Activated naive CD4-positive, alpha-beta T cell treated with anti-CD3 and anti-CD28 coated beads, Interleukin-2, amount 10 ng/mL, durations not matched to agents 7 days and 5 days (primary cell): Measurements from ENCODE around the gene PTPRH.
"Not testable (repeated sequence)": the region's sequence is repeated elsewhere in the genome, so short reads cannot be mapped to it uniquely, and the experiment has no call there.

ENCODE experiments used
- CTCF ChIA-PET: fragments of 350-600 bp; sonication (Branson Sonifier 250); formaldehyde crosslinking; loops from one replicate; lab custom pipeline; 2021; ENCODE audit warnings: antibody characterized with exemption; lab: Charles Lee
- DNase-seq: peaks from one replicate; pipeline ENCODE4 v3.0.0-alpha.2; 2020
- H3K27ac Mint-ChIP-seq: one replicate; pipeline ENCODE4 v1.8.0; 2021; ENCODE audit warnings: mild to moderate bottlenecking, moderate library complexity, mixed read lengths
- H3K27me3 Mint-ChIP-seq: one replicate; pipeline ENCODE4 v1.8.0; 2021; ENCODE audit warnings: mild to moderate bottlenecking, mixed read lengths
- H3K36me3 Mint-ChIP-seq: one replicate; pipeline ENCODE4 v1.8.0; 2021; ENCODE audit warnings: mixed read lengths
- H3K4me1 Mint-ChIP-seq: one replicate; pipeline ENCODE4 v1.8.0; 2021; ENCODE audit warnings: mixed read lengths
- H3K4me3 Mint-ChIP-seq: one replicate; pipeline ENCODE4 v1.8.0; 2021; ENCODE audit warnings: mild to moderate bottlenecking, moderate library complexity, mixed read lengths
- H3K9me3 Mint-ChIP-seq: one replicate; pipeline ENCODE4 v1.8.0; 2021; ENCODE audit warnings: mixed read lengths

PTPRH gene

DNA sequence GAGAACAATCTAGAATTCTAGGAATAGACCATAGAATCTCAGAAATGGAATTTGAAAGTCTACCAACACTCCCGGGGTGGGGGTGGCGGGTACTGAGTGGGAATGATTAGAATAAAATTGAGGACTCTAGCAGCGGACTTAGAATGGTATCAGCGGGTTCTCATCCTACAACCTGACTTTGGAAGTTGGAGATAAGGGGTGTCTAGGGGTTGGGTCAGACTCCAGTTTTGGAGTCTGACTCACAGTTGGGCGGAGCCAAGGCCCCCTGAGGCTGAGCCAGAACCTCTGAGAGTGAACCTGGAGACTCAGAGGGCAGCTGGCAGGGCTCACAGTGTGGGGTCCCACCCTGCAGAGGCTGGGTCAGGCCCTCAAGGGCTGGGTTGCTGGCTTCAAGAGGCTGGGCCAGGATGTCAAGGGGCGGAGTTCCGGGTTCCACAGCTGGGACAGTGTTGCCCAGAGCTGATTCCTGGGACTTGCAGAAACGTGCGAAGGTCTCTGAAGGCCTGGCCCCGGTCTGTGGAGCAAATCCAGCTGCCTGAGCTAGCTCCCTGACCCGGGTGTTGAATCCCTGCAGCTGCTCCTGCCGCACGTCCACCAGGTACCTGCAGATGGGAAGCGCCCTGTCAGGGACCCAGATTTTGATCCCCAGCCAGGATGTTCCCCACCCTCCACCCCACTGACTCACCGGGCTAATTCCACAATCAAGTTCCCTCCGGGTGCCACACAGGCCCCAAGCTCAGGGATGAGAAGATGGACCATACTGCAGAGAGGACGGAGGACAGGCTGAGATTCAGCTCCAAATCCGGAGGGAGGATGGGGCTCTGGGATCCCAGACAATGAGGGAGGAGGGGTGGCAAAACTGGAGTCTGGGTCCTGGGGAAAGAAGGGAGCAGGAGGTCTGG lies 50.2 kb downstream of the PTPRH start:
- DNase-seq: no peak
- no peaks in the 10 kb centered on the region for H3K36me3 Mint-ChIP-seq
- peaks cover 77% of the 10 kb centered on the region for H3K27me3 Mint-ChIP-seq
- H3K4me3 Mint-ChIP-seq: no peak overlapping the region
- CTCF ChIA-PET: interaction anchor here (0.6 to 3.1 kb wide), 10 partner anchors 8 to 278 kb away, joined by 3 to 18 read pairs (median 6); no protein-coding TSS in a partner anchor
- peaks cover 3% of the 10 kb centered on the region for H3K9me3 Mint-ChIP-seq
- no peak overlapping the region for H3K27ac Mint-ChIP-seq
- H3K4me1 Mint-ChIP-seq: peaks cover 15% of the 10 kb centered on the region

DNA sequence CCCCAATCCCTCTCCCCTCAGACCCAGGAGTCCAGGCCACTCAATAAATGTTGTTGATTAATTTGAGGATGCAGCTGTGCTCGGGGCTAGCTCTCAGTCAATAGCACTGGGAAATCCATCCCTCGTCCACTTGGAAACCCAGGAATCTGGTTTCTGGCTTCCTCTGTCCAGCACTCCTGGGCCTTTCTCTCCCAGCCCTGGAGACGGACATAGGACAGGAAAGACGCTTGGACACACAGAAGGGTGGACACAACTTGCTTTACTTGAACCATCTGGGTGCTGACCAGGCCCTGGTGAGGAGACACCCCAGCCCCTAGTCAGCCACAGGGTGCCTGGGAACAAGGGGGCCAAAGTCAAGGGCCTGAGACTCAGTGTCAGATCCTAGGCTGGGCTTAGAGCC lies 50.9 kb downstream of the PTPRH start:
- Mint-ChIP-seq H3K27ac (no peak overlapping the region), H3K4me1 (peaks cover 21% of the 10 kb centered on the region), H3K36me3 (peaks cover 2% of the 10 kb centered on the region), H3K27me3 (peaks cover 75% of the 10 kb centered on the region), H3K4me3 (no peak overlapping the region), H3K9me3 (peaks cover 6% of the 10 kb centered on the region)
- DNase-seq: no peak
- CTCF ChIA-PET: interaction anchor here (2.6 to 3.1 kb wide), 3 partner anchors 11 to 18 kb away, joined by 13 to 18 read pairs (median 16); no protein-coding TSS in a partner anchor

DNA sequence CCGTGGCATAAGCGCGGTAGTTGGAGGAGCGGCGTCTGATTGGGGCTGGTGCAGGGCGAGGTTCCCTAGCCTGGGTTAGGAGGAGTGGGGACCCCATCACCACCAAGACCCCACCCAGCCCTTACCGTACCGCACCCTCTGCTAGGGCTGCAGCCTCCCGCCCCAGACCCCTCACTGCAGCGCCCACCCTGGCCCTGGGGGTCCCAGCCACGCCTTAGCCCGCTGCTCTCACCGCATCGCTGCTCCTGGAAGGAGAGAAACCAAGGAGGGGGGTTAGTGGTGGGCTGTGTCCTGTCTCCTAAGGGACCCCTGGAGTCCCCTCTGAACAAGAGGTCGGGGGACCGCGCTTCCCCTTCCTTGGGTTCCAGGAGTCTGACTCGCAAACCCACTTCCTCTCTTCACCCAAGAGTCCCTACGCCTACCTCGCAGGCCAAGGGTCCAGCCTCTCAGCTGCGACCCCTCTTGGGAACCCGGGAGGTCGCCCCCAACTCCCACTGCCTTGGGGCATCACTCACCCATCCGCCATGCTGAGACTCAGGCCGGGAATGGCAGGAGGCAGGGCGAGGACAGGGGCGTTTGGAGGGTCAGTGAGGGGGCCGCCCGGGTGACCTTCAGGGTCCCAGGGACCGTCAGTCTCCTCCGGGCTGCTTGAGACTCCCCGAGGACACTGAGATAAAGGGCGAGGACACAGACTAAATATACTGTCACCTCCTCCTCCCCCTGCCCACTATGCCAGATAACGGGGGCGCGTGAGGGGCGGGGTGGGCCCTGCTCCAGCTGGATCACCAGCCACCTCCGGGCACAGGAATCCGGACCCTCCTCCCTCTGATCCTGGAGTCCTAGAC lies 52.0 kb downstream of the PTPRH start, which contains the start of gene TNNI3:
Gene TNNI3, minus strand, starts transcription at position 669 of the 845 bp plus-strand sequence. Its CDS starts 143 bp downstream, at position 526.
- Mint-ChIP-seq H3K9me3 (peaks cover 7% of the 10 kb centered on the region), H3K4me1 (peaks cover 24% of the 10 kb centered on the region), H3K4me3 (no peak within 1 kb of the TSS), H3K36me3 (peaks cover 2% of the 10 kb centered on the region), H3K27me3 (peaks cover 70% of the 10 kb centered on the region), H3K27ac (no peak within 1 kb of the TSS)
- CTCF ChIA-PET: no interaction called here
- DNase-seq: no peak

DNA sequence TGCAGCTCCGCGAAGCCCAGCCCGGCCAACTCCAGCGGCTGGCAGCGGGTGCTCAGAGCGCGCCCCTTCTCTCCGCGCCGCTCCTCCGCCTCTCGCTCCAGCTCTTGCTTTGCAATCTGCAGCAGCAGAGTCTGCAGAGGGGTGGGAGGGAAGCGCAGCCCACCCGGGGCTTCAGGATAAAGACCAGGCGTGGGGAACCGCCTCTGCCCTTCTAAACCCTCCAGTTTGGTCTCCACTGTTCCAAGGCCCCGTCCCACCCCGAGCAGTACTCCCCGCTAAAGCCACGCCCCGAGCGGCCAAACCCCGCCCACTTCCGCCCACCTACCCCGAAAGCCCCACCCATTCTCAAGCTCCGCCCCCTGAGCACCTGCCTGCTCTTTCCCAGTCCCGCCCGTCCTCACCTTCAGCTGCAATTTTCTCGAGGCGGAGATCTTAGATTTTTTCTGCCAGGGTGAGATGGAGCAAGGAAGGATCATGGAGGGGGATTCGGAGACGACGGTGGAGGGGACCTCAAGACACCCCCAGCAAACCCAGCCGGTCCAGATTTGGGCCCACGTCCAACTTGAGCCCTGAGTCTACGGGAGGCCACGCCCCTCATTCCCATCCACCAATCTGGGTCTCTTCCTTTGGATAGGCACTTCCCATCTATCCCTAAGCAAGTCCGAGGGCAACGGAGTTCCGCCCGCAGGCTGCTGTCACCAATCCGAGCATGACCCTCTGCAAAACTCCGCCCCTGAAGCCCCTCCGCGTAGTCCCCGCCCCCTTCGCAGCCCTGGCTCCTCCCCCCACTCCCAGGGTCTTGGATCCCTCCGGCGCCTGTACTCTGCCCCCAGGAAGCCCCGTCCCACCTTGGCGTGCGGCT lies 52.9 kb downstream of the PTPRH start:
- CTCF ChIA-PET: interaction anchor here (1.0 kb wide), 1 partner anchor 15 kb away, joined by 5 read pairs; no protein-coding TSS in a partner anchor
- peaks cover 66% of the 10 kb centered on the region for H3K27me3 Mint-ChIP-seq

DNA sequence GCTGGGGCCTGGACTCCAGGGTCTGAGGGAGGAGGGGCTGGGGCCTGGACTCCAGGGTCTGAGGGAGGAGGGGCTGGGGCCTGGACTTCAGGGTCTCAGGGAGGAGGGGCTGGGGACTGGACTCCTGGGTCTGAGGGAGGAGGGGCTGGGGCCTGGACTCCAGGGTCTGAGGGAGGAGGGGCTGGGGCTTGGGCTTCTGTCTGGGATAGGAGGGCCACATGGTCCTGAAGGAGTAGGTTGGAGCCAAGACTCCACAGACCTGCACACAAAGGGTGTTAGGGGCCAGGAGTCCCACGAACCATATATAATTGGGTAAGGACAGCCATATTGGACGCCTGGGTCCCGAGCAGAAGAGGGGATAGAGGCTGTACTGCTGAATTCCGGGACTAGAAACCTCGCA lies 53.5 kb downstream of the PTPRH start:
- not testable (repeated sequence) for H3K27ac Mint-ChIP-seq, DNase-seq, H3K4me3 Mint-ChIP-seq, H3K36me3 Mint-ChIP-seq
- H3K27me3 Mint-ChIP-seq: peaks cover 63% of the 10 kb centered on the region
- peaks cover 30% of the 10 kb centered on the region for H3K4me1 Mint-ChIP-seq
- CTCF ChIA-PET: interaction anchor here (1.0 kb wide), 1 partner anchor 15 kb away, joined by 5 read pairs; no protein-coding TSS in a partner anchor
- H3K9me3 Mint-ChIP-seq: peaks cover 18% of the 10 kb centered on the region

More for the DNA sequence above, 52.9 kb downstream of the PTPRH start:
- Mint-ChIP-seq H3K9me3 (peaks cover 16% of the 10 kb centered on the region), H3K4me3 (no peak overlapping the region), H3K36me3 (peaks cover 2% of the 10 kb centered on the region), H3K27ac (no peak overlapping the region), H3K4me1 (peaks cover 30% of the 10 kb centered on the region)
- DNase-seq: peak; percentile 58

DNA sequence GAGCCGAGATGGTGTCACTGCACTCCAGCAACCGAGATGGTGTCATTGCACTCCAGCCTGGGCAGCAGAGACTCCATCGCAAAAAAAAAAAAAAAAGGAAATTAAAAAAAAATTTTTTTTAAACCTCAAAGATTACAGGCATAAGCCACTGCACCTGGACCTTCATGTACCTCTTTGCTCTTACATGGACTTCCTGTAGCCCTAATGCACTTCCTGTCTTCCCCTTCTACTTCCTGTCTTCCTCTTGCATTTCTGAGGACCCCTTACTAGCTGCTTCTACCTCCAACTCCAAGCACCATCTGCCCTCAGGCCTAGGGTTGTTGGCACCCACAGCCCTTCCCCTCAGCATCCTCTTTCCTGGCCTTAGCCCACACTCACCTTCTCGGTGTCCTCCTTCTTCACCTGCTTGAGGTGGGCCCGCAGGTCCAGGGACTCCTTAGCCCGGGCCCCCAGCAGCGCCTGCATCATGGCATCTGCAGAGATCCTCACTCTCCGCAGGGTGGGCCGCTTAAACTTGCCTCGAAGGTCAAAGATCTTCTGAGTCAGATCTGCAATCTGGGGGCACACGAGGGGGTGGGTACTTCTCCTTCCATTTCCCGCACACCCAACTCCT lies 55.5 kb downstream of the PTPRH start:
- H3K27me3 Mint-ChIP-seq: peaks cover 61% of the 10 kb centered on the region
- DNase-seq: no peak
- no peak overlapping the region for H3K27ac Mint-ChIP-seq
- H3K36me3 Mint-ChIP-seq: peaks cover 2% of the 10 kb centered on the region
- H3K9me3 Mint-ChIP-seq: peaks cover 16% of the 10 kb centered on the region
- H3K4me1 Mint-ChIP-seq: peaks cover 25% of the 10 kb centered on the region
- CTCF ChIA-PET: no interaction called here
- H3K4me3 Mint-ChIP-seq: no peak overlapping the region

DNA sequence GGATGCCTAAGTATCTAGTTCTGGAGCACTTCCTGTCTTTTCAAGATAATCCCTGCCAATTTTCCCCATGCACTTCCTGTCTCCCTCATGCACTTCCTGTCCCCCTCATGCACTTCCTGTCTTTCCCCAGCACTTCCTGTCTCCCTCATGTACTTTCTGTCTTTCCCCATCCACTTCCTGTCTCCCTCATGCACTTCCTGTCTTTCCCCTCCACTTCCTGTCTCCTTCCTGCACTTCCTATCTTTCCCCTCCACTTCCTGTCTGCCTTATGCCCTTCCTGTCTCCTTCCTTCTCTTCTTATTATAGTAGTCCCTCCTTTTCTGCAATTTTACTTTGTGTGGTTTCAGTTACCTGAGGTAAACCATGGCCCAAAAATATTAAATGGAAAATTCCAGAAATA lies 57.3 kb downstream of the PTPRH start:
- CTCF ChIA-PET: interaction anchor here (1.4 kb wide), 1 partner anchor 268 kb away, joined by 3 read pairs; no protein-coding TSS in a partner anchor
- H3K4me1 Mint-ChIP-seq: peaks cover 25% of the 10 kb centered on the region
- H3K9me3 Mint-ChIP-seq: peaks cover 16% of the 10 kb centered on the region
- DNase-seq: no peak
- H3K27me3 Mint-ChIP-seq: peaks cover 61% of the 10 kb centered on the region
- H3K36me3 Mint-ChIP-seq: peaks cover 2% of the 10 kb centered on the region
- peak overlapping the region; percentile 86 for H3K27ac Mint-ChIP-seq
- no peak overlapping the region for H3K4me3 Mint-ChIP-seq

DNA sequence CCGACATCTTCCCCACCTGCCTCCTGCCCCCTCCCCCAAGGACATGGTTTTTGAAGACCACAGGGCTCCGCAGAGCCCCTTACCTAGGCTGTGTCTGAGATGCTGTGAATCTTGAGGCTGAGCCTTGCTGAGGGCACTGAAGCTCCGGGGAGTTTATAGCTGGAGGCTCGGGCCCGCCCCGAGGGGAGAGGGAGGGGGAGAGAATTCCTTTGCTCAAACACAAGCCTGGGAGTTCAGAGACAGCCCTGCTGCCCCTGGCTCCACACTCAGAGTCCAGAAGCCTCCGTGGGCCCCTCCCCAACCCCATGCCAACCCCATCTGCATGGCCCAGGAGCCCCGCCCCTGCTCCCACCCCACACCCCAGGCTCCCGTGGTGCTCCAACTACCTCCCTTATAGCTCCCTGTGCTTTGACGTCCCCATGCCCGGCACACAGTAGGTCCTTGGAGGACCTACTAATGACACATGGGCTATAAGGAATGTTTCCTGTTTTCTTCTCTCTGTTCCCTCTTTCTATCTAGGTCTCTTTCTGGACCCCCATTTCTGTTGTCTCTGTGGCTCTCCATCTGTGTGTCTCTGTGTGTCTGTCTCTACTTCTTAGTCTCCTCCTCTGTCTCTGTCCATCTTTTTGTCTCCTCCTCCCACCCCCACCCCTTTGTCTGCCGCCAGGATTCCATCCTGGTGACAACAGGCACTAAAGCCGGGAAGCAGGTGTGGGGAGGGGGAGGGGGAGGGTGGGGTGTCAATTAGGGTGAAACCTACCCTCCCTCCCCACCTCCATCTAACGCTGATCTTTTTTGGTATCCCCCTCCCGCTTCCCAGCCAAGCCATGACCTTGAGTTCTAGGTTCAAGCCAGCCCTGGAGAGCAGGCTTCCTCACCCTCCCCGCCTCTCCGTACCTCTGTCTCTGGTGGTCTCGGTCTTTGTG lies 60.0 kb downstream of the PTPRH start, which contains the start of gene TNNT1:
Gene TNNT1, minus strand, starts transcription at position 129 of the 926 bp plus-strand sequence. CDS start 2,049 bp downstream, outside the sequence.
- H3K4me1 Mint-ChIP-seq: peaks cover 23% of the 10 kb centered on the region
- H3K36me3 Mint-ChIP-seq: peaks cover 2% of the 10 kb centered on the region
- H3K27ac Mint-ChIP-seq: no peak within 1 kb of the TSS
- DNase-seq: no peak
- CTCF ChIA-PET: no interaction called here
- peaks cover 15% of the 10 kb centered on the region for H3K9me3 Mint-ChIP-seq
- H3K4me3 Mint-ChIP-seq: no peak within 1 kb of the TSS
- H3K27me3 Mint-ChIP-seq: peaks cover 75% of the 10 kb centered on the region

DNA sequence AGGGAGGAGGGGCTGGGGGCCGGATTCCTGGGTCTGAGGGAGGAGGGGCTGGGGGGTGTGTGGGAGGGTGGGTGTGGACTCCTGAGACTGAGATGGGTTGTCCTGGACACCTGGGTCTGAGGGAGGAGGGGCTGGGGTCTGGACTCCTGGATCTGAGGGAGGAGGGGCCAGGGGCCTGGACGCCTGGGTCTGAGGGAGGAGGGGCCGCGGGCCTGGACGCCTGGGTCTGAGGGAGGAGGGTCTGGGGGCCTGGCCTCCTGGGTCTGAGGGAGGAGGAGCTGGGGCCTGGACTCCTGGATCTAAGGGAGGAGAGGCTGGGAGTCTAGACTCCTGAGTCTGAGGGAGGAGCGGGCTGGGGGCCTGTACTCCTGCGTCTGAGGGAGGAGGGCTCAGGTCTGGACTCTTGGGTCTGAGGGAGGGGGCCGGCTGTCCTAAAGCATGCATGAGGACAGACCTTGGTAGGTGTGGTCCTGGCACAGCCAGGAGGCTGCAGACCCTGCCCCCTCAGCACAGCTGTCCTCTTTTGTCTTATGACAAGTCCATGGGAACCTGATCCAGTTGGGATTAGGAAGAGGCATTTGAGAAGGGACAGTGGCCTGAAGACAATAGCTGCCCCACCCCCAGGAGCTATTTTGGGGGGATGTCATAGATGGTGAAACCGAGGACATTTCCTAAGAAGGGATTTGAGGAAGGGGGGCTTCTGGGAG lies 61.6 kb downstream of the PTPRH start:
- Mint-ChIP-seq H3K4me3 (no peak overlapping the region), H3K4me1 (peaks cover 12% of the 10 kb centered on the region), H3K27ac (no peak overlapping the region), H3K27me3 (peaks cover 86% of the 10 kb centered on the region), H3K36me3 (no peaks in the 10 kb centered on the region), H3K9me3 (peaks cover 12% of the 10 kb centered on the region)
- CTCF ChIA-PET: interaction anchor here (2.5 kb wide), 1 partner anchor 12 kb away, joined by 16 read pairs; no protein-coding TSS in a partner anchor
- no peak for DNase-seq

DNA sequence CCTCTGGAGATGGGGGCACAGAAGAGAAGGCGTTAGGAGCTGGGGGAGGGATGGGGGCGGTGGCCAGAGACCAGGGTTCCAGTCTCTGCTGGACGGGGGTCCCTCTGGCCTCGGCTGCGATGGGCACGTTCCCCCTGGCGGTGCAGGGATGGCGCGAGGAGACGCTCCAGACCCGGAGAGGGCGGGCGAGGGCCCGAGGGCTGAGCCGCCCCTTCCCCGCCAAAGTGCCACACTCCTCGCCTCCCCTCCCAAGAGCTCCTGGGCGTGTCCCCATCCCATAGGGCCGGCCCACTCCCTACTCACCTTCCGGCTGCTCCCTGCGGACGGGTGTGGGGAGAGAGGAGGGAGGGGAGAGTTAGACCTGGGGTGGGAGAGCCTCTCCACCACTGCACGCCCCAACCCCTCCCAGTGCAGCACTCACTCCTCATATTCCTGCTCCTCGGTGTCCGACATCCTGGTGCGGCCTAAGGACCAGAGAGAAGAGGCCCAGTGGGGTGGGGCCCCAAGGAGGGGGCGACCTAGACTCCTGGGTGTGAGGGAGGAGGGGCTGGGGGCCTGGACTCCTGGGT lies 62.5 kb downstream of the PTPRH start:
- H3K27me3 Mint-ChIP-seq: peaks cover 93% of the 10 kb centered on the region
- H3K36me3 Mint-ChIP-seq: no peaks in the 10 kb centered on the region
- peaks cover 6% of the 10 kb centered on the region for H3K9me3 Mint-ChIP-seq
- H3K27ac Mint-ChIP-seq: no peak overlapping the region
- H3K4me3 Mint-ChIP-seq: no peak overlapping the region
- CTCF ChIA-PET: interaction anchor here (2.5 kb wide), 1 partner anchor 13 kb away, joined by 16 read pairs; no protein-coding TSS in a partner anchor
- no peak for DNase-seq
- H3K4me1 Mint-ChIP-seq: peaks cover 8% of the 10 kb centered on the region

DNA sequence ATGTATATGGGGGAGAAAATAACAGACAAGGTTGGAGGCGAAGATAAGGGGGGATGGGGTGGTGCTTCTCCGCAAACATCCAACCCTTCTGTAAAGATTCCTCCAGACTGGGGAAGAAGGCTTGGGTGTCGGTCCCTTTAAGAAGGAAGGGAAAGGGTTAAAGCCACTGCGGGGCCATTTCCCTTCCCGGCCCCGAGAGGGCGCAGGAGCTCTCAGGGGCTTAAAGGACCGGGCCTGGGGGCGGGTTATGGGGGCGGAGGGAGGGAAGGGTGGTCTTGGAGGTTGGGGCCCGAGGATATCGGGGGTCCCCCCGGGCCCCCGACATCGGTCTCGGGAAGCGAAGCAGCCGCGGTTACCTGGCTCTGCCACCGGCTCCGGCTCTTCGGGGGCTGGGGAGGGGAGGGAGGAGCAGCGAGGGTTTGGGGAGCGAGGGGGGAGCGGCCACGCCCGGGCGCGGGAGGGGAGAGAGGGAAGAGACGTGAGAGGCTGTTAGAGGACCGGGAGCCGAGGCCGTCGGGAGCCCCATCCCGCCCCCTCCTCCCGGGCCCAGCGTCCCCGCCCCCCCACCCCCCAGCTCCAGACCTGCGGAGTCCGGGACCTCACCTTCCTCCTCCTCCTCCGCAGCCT lies 63.1 kb downstream of the PTPRH start:
- Mint-ChIP-seq H3K4me3 (no peak overlapping the region), H3K27me3 (peaks cover 93% of the 10 kb centered on the region), H3K9me3 (no peaks in the 10 kb centered on the region)

More for the DNA sequence above, 63.1 kb downstream of the PTPRH start:
- H3K36me3 Mint-ChIP-seq: no peaks in the 10 kb centered on the region
- H3K4me1 Mint-ChIP-seq: peaks cover 9% of the 10 kb centered on the region
- CTCF ChIA-PET: interaction anchor here (2.5 kb wide), 1 partner anchor 14 kb away, joined by 16 read pairs; no protein-coding TSS in a partner anchor
- no peak overlapping the region for H3K27ac Mint-ChIP-seq
- peak; percentile 43 for DNase-seq
